ENCODE results near the gene BCL2L1. TPM values are rescaled to one million over a fixed set of nuclear protein-coding genes. Genes with fewer than 3 reads are reported as not detected.

BCL2L1 gene
- total RNA-seq, 1 experiment from 2014 or later = 469 TPM

DNA sequence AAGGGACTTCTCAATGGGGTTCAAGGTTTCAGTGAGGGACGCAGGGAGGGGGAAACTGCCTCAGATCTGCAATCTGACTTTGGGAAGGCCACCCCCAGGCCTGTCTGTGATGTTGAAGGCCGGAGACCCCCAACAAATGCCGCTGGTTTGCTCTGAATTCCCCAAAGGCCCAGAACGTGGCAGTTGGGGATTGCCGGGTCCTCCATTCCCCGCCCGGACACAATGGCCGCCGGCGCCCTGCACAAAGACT lies 326 bp upstream of the BCL2L1 start:
- BruUV-seq (replicated peaks) = TSS peak; percentile 5
- intact Hi-C loops (cut with micrococcal nuclease; ENCODE audit: unreplicated experiment) = loop anchor here (1.0 to 2.0 kb wide), 3 partner anchors 62 to 160 kb away; no protein-coding TSS in a partner anchor
- TF ChIP-seq, protein P1, sequence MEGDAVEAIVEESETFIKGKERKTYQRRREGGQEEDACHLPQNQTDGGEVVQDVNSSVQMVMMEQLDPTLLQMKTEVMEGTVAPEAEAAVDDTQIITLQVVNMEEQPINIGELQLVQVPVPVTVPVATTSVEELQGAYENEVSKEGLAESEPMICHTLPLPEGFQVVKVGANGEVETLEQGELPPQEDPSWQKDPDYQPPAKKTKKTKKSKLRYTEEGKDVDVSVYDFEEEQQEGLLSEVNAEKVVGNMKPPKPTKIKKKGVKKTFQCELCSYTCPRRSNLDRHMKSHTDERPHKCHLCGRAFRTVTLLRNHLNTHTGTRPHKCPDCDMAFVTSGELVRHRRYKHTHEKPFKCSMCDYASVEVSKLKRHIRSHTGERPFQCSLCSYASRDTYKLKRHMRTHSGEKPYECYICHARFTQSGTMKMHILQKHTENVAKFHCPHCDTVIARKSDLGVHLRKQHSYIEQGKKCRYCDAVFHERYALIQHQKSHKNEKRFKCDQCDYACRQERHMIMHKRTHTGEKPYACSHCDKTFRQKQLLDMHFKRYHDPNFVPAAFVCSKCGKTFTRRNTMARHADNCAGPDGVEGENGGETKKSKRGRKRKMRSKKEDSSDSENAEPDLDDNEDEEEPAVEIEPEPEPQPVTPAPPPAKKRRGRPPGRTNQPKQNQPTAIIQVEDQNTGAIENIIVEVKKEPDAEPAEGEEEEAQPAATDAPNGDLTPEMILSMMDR (IDR thresholded peaks at IDR 0.05; ENCODE audit: insufficient read depth in 1 of 2, low read depth in 1 of 2, low read length in 1 of 2, severe bottlenecking in 1 of 2, unreplicated experiment in 1 of 2) = no peak
- DNase-seq = no peak
- Mint-ChIP-seq H3K27ac (ENCODE audit: unreplicated experiment) (peak overlapping the region; percentile 97), H3K9me3 (ENCODE audit: unreplicated experiment) (no peaks in the 10 kb centered on the region), H3K27me3 (ENCODE audit: insufficient read depth, unreplicated experiment) (no peaks in the 10 kb centered on the region), H3K36me3 (ENCODE audit: insufficient read depth, unreplicated experiment) (peaks cover 62% of the 10 kb centered on the region), H3K4me3 (ENCODE audit: unreplicated experiment) (peak overlapping the region; percentile 96), H3K4me1 (ENCODE audit: low read depth, unreplicated experiment) (peaks cover 20% of the 10 kb centered on the region)
- H3K9me3 ChIP-seq = no peaks in the 10 kb centered on the region
- peaks cover 15% of the 10 kb centered on the region for H3K36me3 ChIP-seq (ENCODE audit: control insufficient read depth, insufficient read depth, low read length)
- POLR2A ChIA-PET = interaction anchor here (0.6 to 6.5 kb wide), 22 partner anchors 12 to 150 kb away, joined by 3 to 169 read pairs (median 12); partner anchors contain the start of genes ID1 and TPX2
- no peaks in the 10 kb centered on the region for H3K27me3 ChIP-seq (replicated peaks; ENCODE audit: control insufficient read depth, insufficient read depth, low read length)
- CTCF ChIA-PET = interaction anchor here (0.6 to 6.4 kb wide), 41 partner anchors 9 to 1767 kb away, joined by 3 to 394 read pairs (median 13); partner anchors contain the start of genes CBFA2T2, ID1 and TPX2
- H3K4me3 ChIP-seq (ENCODE audit: low read depth, low read length) = peak overlapping the region; percentile 75
- peaks cover 17% of the 10 kb centered on the region for H3K4me1 ChIP-seq

DNA sequence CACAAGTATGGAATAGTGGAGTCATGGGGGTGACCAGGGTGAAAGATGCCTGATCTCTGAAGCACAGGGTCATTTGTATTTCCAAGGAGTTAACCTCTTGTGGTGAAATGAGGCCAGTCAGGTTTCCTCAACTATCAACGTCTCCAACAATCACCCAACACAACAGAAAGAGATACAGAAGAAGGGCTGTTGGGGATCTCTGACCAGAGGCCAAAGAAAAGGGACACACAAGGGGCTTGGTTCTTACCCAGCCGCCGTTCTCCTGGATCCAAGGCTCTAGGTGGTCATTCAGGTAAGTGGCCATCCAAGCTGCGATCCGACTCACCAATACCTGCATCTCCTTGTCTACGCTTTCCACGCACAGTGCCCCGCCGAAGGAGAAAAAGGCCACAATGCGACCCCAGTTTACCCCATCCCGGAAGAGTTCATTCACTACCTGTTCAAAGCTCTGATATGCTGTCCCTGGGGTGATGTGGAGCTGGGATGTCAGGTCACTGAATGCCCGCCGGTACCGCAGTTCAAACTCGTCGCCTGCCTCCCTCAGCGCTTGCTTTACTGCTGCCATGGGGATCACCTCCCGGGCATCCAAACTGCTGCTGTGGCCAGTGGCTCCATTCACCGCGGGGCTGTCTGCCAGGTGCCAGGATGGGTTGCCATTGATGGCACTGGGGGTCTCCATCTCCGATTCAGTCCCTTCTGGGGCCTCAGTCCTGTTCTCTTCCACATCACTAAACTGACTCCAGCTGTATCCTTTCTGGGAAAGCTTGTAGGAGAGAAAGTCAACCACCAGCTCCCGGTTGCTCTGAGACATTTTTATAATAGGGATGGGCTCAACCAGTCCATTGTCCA lies 1.0 kb downstream of the BCL2L1 start:
- peaks cover 34% of the 10 kb centered on the region for H3K4me1 Mint-ChIP-seq (ENCODE audit: low read depth, unreplicated experiment)
- peaks cover 20% of the 10 kb centered on the region for H3K36me3 ChIP-seq (ENCODE audit: control insufficient read depth, insufficient read depth, low read length)
- no peaks in the 10 kb centered on the region for H3K27me3 ChIP-seq (replicated peaks; ENCODE audit: control insufficient read depth, insufficient read depth, low read length)
- H3K9me3 ChIP-seq = no peaks in the 10 kb centered on the region
- peak overlapping the region; percentile 96 for H3K4me3 Mint-ChIP-seq (ENCODE audit: unreplicated experiment)
- peak; percentile 54 to 66 for DNase-seq
- H3K9me3 Mint-ChIP-seq (ENCODE audit: unreplicated experiment) = no peaks in the 10 kb centered on the region
- CTCF ChIA-PET = interaction anchor here (0.8 to 6.4 kb wide), 11 partner anchors 9 to 161 kb away, joined by 3 to 394 read pairs (median 48); no protein-coding TSS in a partner anchor
- H3K27me3 Mint-ChIP-seq (ENCODE audit: insufficient read depth, unreplicated experiment) = no peaks in the 10 kb centered on the region
- TF ChIP-seq, protein P1 (IDR thresholded peaks at IDR 0.05; ENCODE audit: insufficient read depth in 1 of 2, low read depth in 1 of 2, low read length in 1 of 2, severe bottlenecking in 1 of 2, unreplicated experiment in 1 of 2) = no peak
- POLR2A ChIA-PET = interaction anchor here (0.6 to 6.5 kb wide), 13 partner anchors 10 to 296 kb away, joined by 3 to 169 read pairs (median 40); partner anchors contain the start of gene ID1
- peaks cover 75% of the 10 kb centered on the region for H3K36me3 Mint-ChIP-seq (ENCODE audit: insufficient read depth, unreplicated experiment)
- intact Hi-C loops (cut with micrococcal nuclease; ENCODE audit: unreplicated experiment) = loop anchor here (2.0 kb wide), 1 partner anchor 159 kb away; no protein-coding TSS in a partner anchor
- TSS peak; percentile 26 for BruUV-seq (replicated peaks)
- H3K27ac Mint-ChIP-seq (ENCODE audit: unreplicated experiment) = peak overlapping the region; percentile 97
- H3K4me1 ChIP-seq = peaks cover 30% of the 10 kb centered on the region
- H3K4me3 ChIP-seq (ENCODE audit: low read depth, low read length) = peak overlapping the region; percentile 75

All from Caco-2 (cell line).